H1 (cell line): ENCODE measurements around the gene SULF2. TPM values are rescaled to one million over a fixed set of nuclear protein-coding genes. Genes with fewer than 3 reads are reported as not detected.

Source experiments
- ATF3 ChIP-seq: IDR thresholded peaks from 2 replicates; pipeline ENCODE4 v1.6.1; 2011; ENCODE audit warnings: low read depth, mild to moderate bottlenecking, low read length; ENCODE audit not compliant: insufficient read depth
- CBX5 ChIP-seq: fragments of 300-800, 300-1000 bp; sonication (generic); IDR thresholded peaks from 2 replicates; pipeline ENCODE4 v1.7.1; 2016; ENCODE audit warnings: antibody characterized with exemption, low read length, low read depth
- HDAC2 ChIP-seq, 2 experiments: fragments of 300-600 bp in 1 of 2; sonication (generic) in 1 of 2; IDR thresholded peaks; 2 replicates each; pipeline ENCODE4 v1.6.1; 2011 to 2012; ENCODE audit warnings: low read depth in 2 of 2, low read length in 2 of 2, mild to moderate bottlenecking in 2 of 2, moderate library complexity in 2 of 2, borderline replicate concordance in 1 of 2, inconsistent platforms in 1 of 2
- POLR2A ChIP-seq, 2 experiments: IDR thresholded peaks; 1 replicate in 1 of 2; 2 replicates in 1 of 2; pipeline ENCODE4 v1.6.1; 2011; ENCODE audit warnings: low read depth in 2 of 2, low read length in 2 of 2, mild to moderate bottlenecking in 2 of 2; ENCODE audit errors: control extremely low read depth in 1 of 2
- SP4 ChIP-seq: IDR thresholded peaks from 2 replicates; pipeline ENCODE4 v1.6.1; 2012; ENCODE audit warnings: low read length, inconsistent platforms
- SRF ChIP-seq: IDR thresholded peaks from 2 replicates; pipeline ENCODE4 v1.6.1; 2011; ENCODE audit warnings: mild to moderate bottlenecking, low read depth, low read length, moderate library complexity
- polyA plus RNA-seq, 7 experiments: library from polyadenylated mRNA; depleted of rRNA in 3 of 7; stranded (reverse) in 5 of 7; unstranded in 2 of 7; fragments of >200 nt in 5 of 7; fragments of 200-250 nt in 2 of 7; gene quantifications; 1 replicate in 5 of 7; 2 replicates in 1 of 7; 4 replicates in 1 of 7; pipeline versions ENCODE4 v1.2.1 to v1.2.3, GENCODE V29; 2011 to 2013; ENCODE audit warnings: missing spikeins in 2 of 7, mixed read lengths in 2 of 7
- total RNA-seq: library from RNA; stranded (reverse); fragmentation: NEBNext Ultra II Directional; extraction: Animal tissue kit (Norgen Biotek cat#: 25700); gene quantifications from 2 replicates; pipeline ENCODE4 v1.2.1, GENCODE V29; 2021
- TF ChIP-seq, protein P1 (sequence below): fragments of 300-600 bp; sonication (generic); IDR thresholded peaks from 2 replicates; pipeline ENCODE4 v1.7.1; 2012; ENCODE audit warnings: low read length, moderate library complexity, mild to moderate bottlenecking, inconsistent platforms; ENCODE audit not compliant: insufficient replicate concordance

Gene SULF2
- total and polyA plus RNA-seq, 2 of the 8 experiments (the other 6 are each of a cell fraction or from before 2014, with no cell fraction given): 15.7 to 28.2 TPM

DNA sequence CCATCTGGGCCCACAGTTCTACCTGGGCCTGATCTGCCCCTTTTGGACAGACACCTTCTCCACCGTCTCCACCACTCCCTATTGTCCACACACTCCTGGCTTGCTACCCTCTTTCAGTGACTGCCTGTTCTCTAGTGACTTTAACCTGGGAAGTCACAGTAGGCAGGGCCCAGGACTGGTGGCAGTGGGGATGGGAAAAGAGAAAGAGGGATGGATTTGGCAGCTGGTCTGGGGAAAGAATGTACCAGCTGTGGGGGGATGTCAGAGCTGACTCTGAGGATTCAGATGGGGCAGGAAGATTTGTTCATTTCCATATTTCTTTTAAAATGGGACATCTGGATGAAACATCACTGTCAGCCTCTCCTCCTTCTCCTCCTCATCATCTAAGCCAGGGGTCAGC lies 85.5 kb downstream of the SULF2 start (continued):
- TF ChIP-seq, protein P1, sequence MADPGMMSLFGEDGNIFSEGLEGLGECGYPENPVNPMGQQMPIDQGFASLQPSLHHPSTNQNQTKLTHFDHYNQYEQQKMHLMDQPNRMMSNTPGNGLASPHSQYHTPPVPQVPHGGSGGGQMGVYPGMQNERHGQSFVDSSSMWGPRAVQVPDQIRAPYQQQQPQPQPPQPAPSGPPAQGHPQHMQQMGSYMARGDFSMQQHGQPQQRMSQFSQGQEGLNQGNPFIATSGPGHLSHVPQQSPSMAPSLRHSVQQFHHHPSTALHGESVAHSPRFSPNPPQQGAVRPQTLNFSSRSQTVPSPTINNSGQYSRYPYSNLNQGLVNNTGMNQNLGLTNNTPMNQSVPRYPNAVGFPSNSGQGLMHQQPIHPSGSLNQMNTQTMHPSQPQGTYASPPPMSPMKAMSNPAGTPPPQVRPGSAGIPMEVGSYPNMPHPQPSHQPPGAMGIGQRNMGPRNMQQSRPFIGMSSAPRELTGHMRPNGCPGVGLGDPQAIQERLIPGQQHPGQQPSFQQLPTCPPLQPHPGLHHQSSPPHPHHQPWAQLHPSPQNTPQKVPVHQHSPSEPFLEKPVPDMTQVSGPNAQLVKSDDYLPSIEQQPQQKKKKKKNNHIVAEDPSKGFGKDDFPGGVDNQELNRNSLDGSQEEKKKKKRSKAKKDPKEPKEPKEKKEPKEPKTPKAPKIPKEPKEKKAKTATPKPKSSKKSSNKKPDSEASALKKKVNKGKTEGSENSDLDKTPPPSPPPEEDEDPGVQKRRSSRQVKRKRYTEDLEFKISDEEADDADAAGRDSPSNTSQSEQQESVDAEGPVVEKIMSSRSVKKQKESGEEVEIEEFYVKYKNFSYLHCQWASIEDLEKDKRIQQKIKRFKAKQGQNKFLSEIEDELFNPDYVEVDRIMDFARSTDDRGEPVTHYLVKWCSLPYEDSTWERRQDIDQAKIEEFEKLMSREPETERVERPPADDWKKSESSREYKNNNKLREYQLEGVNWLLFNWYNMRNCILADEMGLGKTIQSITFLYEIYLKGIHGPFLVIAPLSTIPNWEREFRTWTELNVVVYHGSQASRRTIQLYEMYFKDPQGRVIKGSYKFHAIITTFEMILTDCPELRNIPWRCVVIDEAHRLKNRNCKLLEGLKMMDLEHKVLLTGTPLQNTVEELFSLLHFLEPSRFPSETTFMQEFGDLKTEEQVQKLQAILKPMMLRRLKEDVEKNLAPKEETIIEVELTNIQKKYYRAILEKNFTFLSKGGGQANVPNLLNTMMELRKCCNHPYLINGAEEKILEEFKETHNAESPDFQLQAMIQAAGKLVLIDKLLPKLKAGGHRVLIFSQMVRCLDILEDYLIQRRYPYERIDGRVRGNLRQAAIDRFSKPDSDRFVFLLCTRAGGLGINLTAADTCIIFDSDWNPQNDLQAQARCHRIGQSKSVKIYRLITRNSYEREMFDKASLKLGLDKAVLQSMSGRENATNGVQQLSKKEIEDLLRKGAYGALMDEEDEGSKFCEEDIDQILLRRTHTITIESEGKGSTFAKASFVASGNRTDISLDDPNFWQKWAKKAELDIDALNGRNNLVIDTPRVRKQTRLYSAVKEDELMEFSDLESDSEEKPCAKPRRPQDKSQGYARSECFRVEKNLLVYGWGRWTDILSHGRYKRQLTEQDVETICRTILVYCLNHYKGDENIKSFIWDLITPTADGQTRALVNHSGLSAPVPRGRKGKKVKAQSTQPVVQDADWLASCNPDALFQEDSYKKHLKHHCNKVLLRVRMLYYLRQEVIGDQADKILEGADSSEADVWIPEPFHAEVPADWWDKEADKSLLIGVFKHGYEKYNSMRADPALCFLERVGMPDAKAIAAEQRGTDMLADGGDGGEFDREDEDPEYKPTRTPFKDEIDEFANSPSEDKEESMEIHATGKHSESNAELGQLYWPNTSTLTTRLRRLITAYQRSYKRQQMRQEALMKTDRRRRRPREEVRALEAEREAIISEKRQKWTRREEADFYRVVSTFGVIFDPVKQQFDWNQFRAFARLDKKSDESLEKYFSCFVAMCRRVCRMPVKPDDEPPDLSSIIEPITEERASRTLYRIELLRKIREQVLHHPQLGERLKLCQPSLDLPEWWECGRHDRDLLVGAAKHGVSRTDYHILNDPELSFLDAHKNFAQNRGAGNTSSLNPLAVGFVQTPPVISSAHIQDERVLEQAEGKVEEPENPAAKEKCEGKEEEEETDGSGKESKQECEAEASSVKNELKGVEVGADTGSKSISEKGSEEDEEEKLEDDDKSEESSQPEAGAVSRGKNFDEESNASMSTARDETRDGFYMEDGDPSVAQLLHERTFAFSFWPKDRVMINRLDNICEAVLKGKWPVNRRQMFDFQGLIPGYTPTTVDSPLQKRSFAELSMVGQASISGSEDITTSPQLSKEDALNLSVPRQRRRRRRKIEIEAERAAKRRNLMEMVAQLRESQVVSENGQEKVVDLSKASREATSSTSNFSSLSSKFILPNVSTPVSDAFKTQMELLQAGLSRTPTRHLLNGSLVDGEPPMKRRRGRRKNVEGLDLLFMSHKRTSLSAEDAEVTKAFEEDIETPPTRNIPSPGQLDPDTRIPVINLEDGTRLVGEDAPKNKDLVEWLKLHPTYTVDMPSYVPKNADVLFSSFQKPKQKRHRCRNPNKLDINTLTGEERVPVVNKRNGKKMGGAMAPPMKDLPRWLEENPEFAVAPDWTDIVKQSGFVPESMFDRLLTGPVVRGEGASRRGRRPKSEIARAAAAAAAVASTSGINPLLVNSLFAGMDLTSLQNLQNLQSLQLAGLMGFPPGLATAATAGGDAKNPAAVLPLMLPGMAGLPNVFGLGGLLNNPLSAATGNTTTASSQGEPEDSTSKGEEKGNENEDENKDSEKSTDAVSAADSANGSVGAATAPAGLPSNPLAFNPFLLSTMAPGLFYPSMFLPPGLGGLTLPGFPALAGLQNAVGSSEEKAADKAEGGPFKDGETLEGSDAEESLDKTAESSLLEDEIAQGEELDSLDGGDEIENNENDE: no peak
- TF ChIP-seq ATF3: no peak
- TF ChIP-seq SRF: no peak
- no peak for TF ChIP-seq SP4
- no peak for TF ChIP-seq HDAC2 (IDR thresholded peaks at IDR 0.05; ENCODE audit: borderline replicate concordance in 1 of 2, low read depth in 2 of 2, low read length in 2 of 2)
- no peak for TF ChIP-seq CBX5
- TF ChIP-seq POLR2A (IDR thresholded peaks at IDR 0.05; ENCODE audit: control extremely low read depth in 1 of 2, low read depth in 2 of 2, low read length in 2 of 2): no peak
